Neuronal stem cell (in vitro differentiated cells): ENCODE measurements around the gene AUTS2.

ENCODE experiments used
- DNase-seq: peaks from one replicate; pipeline ENCODE4 v3.0.0-alpha.2; 2013; ENCODE audit warnings: low spot score
- H2AFZ ChIP-seq: one replicate; pipeline ENCODE4 v1.6.1; 2013; ENCODE audit warnings: mild to moderate bottlenecking, low read length, inconsistent platforms
- H2AK5ac ChIP-seq: 2 replicates; pipeline ENCODE4 v1.6.1; 2013; ENCODE audit warnings: low read depth, mild to moderate bottlenecking, inconsistent platforms, low read length, moderate library complexity, mixed read lengths
- H2BK120ac ChIP-seq: 2 replicates; pipeline ENCODE4 v1.6.1; 2013; ENCODE audit warnings: low read depth, mild to moderate bottlenecking, inconsistent platforms, low read length, moderate library complexity, mixed read lengths
- H2BK12ac ChIP-seq: one replicate; pipeline ENCODE4 v1.6.1; 2013; ENCODE audit warnings: low read length, inconsistent platforms
- H2BK15ac ChIP-seq: 2 replicates; pipeline ENCODE4 v1.6.1; 2013; ENCODE audit warnings: mild to moderate bottlenecking, low read length, inconsistent platforms, mixed read lengths
- H2BK5ac ChIP-seq: one replicate; pipeline ENCODE4 v1.6.1; 2013; ENCODE audit warnings: inconsistent platforms, mild to moderate bottlenecking, low read length, moderate library complexity
- H3K14ac ChIP-seq: one replicate; pipeline ENCODE4 v1.6.1; 2013; ENCODE audit warnings: low read length, inconsistent platforms
- H3K18ac ChIP-seq: 2 replicates; pipeline ENCODE4 v1.6.1; 2013; ENCODE audit warnings: low read length, inconsistent platforms
- H3K23ac ChIP-seq: 2 replicates; pipeline ENCODE4 v1.6.1; 2013; ENCODE audit warnings: low read depth, mild to moderate bottlenecking, mixed read lengths, low read length, inconsistent platforms; ENCODE audit not compliant: poor library complexity
- H3K27ac ChIP-seq: replicated peaks from 3 replicates; pipeline ENCODE4 v1.5.1; 2013; ENCODE audit warnings: low read length, inconsistent platforms
- H3K27me3 ChIP-seq, 3 experiments: 2 replicates each; pipeline ENCODE4 v1.6.1; 2013; ENCODE audit warnings: low read length in 3 of 3, mild to moderate bottlenecking in 2 of 3, inconsistent platforms in 1 of 3, low read depth in 1 of 3, mixed read lengths in 1 of 3, moderate library complexity in 1 of 3; ENCODE audit not compliant: control insufficient read depth in 3 of 3, insufficient read depth in 3 of 3
- H3K36me3 ChIP-seq, 2 donors: replicated peaks in 1 of 2; 2 replicates each; pipeline ENCODE4 v1.6.1; 2013; ENCODE audit warnings: low read length in 2 of 2; ENCODE audit not compliant: control insufficient read depth in 2 of 2, insufficient read depth in 2 of 2
- H3K4ac ChIP-seq: 2 replicates; pipeline ENCODE4 v1.6.1; 2013; ENCODE audit warnings: inconsistent platforms, mild to moderate bottlenecking, low read length, moderate library complexity
- H3K4me1 ChIP-seq, 2 donors: 1 replicate in 1 of 2; 2 replicates in 1 of 2; pipeline ENCODE4 v1.6.1; 2013; ENCODE audit warnings: low read length in 2 of 2, low read depth in 1 of 2; ENCODE audit not compliant: control insufficient read depth in 2 of 2, insufficient read depth in 1 of 2
- H3K4me2 ChIP-seq: one replicate; pipeline ENCODE4 v1.6.1; 2013; ENCODE audit warnings: mild to moderate bottlenecking, low read length, inconsistent platforms; ENCODE audit not compliant: insufficient read depth, poor library complexity, severe bottlenecking
- H3K4me3 ChIP-seq, 2 donors: 2 replicates each; pipeline ENCODE4 v1.5.1; 2013; ENCODE audit warnings: low read length in 2 of 2, mild to moderate bottlenecking in 2 of 2, inconsistent platforms in 1 of 2, moderate library complexity in 1 of 2
- H3K79me1 ChIP-seq: one replicate; pipeline ENCODE4 v1.6.1; 2013; ENCODE audit warnings: low read depth, mild to moderate bottlenecking, inconsistent platforms, low read length, moderate library complexity
- H3K9ac ChIP-seq: one replicate; pipeline ENCODE4 v1.6.1; 2013; ENCODE audit warnings: mild to moderate bottlenecking, low read depth, low read length, inconsistent platforms; ENCODE audit not compliant: poor library complexity
- H3K9me3 ChIP-seq, 2 donors: replicated peaks in 1 of 2; 2 replicates each; pipeline versions ENCODE3 to v1.6.1; 2013; ENCODE audit warnings: low read length in 2 of 2, mild to moderate bottlenecking in 2 of 2, inconsistent platforms in 1 of 2, low read depth in 1 of 2, mixed read lengths in 1 of 2, moderate library complexity in 1 of 2; ENCODE audit not compliant: control insufficient read depth in 2 of 2, insufficient read depth in 1 of 2
- H4K8ac ChIP-seq: one replicate; pipeline ENCODE4 v1.6.1; 2013; ENCODE audit warnings: low read depth, mild to moderate bottlenecking, inconsistent platforms, low read length, moderate library complexity
- H4K91ac ChIP-seq: one replicate; pipeline ENCODE4 v1.6.1; 2013; ENCODE audit warnings: low read length, low read depth, mild to moderate bottlenecking, inconsistent platforms; ENCODE audit not compliant: poor library complexity
- WGBS, 2 donors: extraction: QIAGEN DNeasy Blood & Tissue Kit; methylation state at CpG; one replicate each; pipeline ENCODE4 v1.1.7; 2013; ENCODE audit warnings: missing lambda C conversion rate in 2 of 2, mixed read lengths in 1 of 2; ENCODE audit not compliant: insufficient read length in 2 of 2, insufficient replicate concordance in 1 of 2; ENCODE audit errors: extremely low coverage in 2 of 2; 5-methylcytosine and 5-hydroxymethylcytosine counted together

AUTS2 gene

DNA sequence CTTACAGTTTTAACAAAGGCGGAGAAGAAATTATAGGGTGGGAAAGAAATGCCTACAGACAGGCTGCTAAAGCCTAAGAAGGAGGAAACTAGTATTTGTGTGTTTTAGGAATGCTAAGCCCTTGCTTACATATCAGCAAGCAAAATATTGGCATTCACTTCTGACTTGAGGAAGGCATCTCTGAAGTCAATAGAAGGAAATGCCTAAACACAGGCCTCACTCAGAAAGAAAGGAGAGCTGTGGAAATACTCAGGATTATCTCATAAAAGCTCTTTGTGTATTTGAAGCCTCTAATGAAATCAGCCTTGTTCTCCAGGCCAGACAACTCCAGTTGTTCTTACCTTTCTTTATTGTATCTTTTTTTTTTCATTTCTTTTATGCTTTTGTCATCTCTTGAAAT, 158.0 kb downstream of the AUTS2 start:
- DNase-seq = no peak
- WGBS, 2 donors = no CpG with 5 or more reads among the region's 1 CpG

DNA sequence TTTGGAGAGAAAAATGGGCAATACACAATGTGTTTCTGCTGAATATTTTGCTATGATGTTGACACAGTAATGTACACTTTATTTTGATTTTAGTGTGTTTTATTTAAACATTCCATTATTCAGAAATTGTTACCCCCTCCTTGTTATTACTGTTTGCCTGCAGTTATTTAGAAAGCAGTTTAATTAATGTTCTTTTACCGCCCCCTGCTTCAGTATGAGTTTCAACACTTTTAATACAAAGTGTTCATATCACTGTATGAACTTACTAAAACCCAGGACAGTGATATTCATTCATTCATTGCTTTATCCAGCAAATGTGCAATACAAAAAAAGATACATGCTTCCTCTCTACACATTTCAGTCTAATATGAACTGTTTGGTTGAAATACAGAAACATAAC, 159.3 kb downstream of the AUTS2 start:
- H3K14ac ChIP-seq = no peak overlapping the region
- no peak overlapping the region for H2BK120ac ChIP-seq
- H3K9me3 ChIP-seq = no peaks in the 10 kb centered on the region
- H3K18ac ChIP-seq = no peak overlapping the region
- peaks cover 20 to 40% of the 10 kb centered on the region in 2 donors for H3K4me1 ChIP-seq
- H3K27me3 ChIP-seq = no peaks in the 10 kb centered on the region
- DNase-seq = no peak
- no peak overlapping the region for H3K4me2 ChIP-seq
- H3K27ac ChIP-seq = no peak overlapping the region
- H2AK5ac ChIP-seq = no peak overlapping the region
- no peak overlapping the region for H2BK15ac ChIP-seq
- no peak overlapping the region for H3K9ac ChIP-seq
- WGBS, 2 donors = no CpG with 5 or more reads among the region's 1 CpG
- no peak overlapping the region for H4K91ac ChIP-seq
- H3K4ac ChIP-seq = no peak overlapping the region
- no peak overlapping the region for H2BK12ac ChIP-seq
- no peak overlapping the region for H2AFZ ChIP-seq
- H3K36me3 ChIP-seq = no peaks in the 10 kb centered on the region
- no peak overlapping the region for H3K4me3 ChIP-seq
- H2BK5ac ChIP-seq = no peak overlapping the region
- H3K79me1 ChIP-seq = no peaks in the 10 kb centered on the region
- no peak overlapping the region for H4K8ac ChIP-seq
- no peak overlapping the region for H3K23ac ChIP-seq

More for the DNA sequence above, 158.0 kb downstream of the AUTS2 start:
- no peak overlapping the region for H2BK15ac ChIP-seq
- H3K4me1 ChIP-seq = peaks cover 20 to 34% of the 10 kb centered on the region in 2 donors
- H3K79me1 ChIP-seq = no peaks in the 10 kb centered on the region
- H3K36me3 ChIP-seq = no peaks in the 10 kb centered on the region
- H3K23ac ChIP-seq = no peak overlapping the region
- H2AK5ac ChIP-seq = no peak overlapping the region
- no peak overlapping the region for H3K27ac ChIP-seq
- no peak overlapping the region for H3K4me2 ChIP-seq
- H4K91ac ChIP-seq = no peak overlapping the region
- H2AFZ ChIP-seq = no peak overlapping the region
- H3K9ac ChIP-seq = no peak overlapping the region
- no peak overlapping the region for H2BK5ac ChIP-seq
- no peaks in the 10 kb centered on the region for H3K27me3 ChIP-seq
- H3K4me3 ChIP-seq = no peak overlapping the region
- H3K18ac ChIP-seq = no peak overlapping the region
- H2BK120ac ChIP-seq = no peak overlapping the region
- H3K14ac ChIP-seq = no peak overlapping the region
- H3K9me3 ChIP-seq = no peaks in the 10 kb centered on the region
- no peak overlapping the region for H2BK12ac ChIP-seq
- no peak overlapping the region for H3K4ac ChIP-seq
- H4K8ac ChIP-seq = no peak overlapping the region

DNA sequence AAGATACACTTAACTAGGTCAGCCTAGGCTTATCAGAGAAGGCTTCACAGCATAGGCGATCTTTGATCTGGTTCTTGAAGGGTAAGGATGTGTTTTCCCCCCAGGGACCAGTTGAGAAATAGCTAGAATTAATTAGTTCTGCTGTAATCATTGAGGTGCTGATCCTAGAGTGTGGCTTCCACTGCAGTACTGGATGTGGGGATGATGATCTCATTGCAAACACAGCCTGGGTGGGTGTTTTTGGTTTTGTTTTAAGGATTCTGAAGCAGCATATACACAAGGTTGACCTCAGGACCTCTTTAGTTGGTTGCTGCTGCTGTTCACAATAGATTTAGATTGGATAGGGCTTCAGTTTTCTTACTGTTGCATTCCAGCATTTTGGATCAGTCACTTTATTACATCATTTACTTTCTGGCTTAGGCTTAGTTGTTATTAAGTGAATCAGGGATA, 159.7 kb downstream of the AUTS2 start:
- no CpG with 5 or more reads among the region's 1 CpG for WGBS, 2 donors
- Histone ChIP-seq H2BK15ac (no peak overlapping the region), H3K4me2 (no peak overlapping the region), H3K9ac (no peak overlapping the region), H3K36me3 (no peaks in the 10 kb centered on the region), H2AFZ (no peak overlapping the region), H2AK5ac (no peak overlapping the region), H3K4me1 (peaks cover 20 to 40% of the 10 kb centered on the region in 2 donors), H2BK5ac (no peak overlapping the region), H3K9me3 (no peaks in the 10 kb centered on the region), H3K27me3 (no peaks in the 10 kb centered on the region), H3K79me1 (no peaks in the 10 kb centered on the region), H2BK120ac (no peak overlapping the region), H4K91ac (no peak overlapping the region), H3K4me3 (no peak overlapping the region), H3K27ac (no peak overlapping the region), H3K23ac (no peak overlapping the region), H3K4ac (no peak overlapping the region), H4K8ac (no peak overlapping the region), H2BK12ac (no peak overlapping the region), H3K14ac (no peak overlapping the region), H3K18ac (no peak overlapping the region)
- no peak for DNase-seq

DNA sequence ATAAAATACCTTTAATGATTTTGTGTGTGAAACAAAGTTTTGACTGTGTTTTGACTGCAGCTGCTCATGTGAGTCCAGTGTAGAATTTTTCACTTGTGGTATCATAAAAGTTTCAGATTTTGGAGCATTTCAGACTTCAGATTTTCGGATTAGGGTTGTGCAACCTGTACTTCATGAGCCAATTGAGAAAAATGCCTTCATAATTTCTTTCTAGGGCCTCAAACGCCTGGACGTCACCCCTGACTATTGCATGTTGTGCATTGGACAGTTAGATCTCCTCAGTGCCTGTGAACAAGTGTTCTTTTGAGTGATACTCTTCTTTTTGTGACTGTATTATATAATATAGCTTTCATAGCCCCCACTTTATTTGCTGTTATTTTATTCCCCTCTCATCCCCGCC, 161.1 kb downstream of the AUTS2 start:
- Histone ChIP-seq H3K9me3 (no peaks in the 10 kb centered on the region), H3K4me2 (no peak overlapping the region), H2AK5ac (no peak overlapping the region), H3K36me3 (no peaks in the 10 kb centered on the region), H2BK12ac (no peak overlapping the region), H3K4me3 (no peak overlapping the region), H3K14ac (no peak overlapping the region), H4K8ac (no peak overlapping the region), H4K91ac (no peak overlapping the region), H3K79me1 (no peaks in the 10 kb centered on the region), H3K4me1 (peaks cover 22 to 48% of the 10 kb centered on the region in 2 donors), H3K9ac (no peak overlapping the region), H3K18ac (no peak overlapping the region), H2AFZ (no peak overlapping the region), H2BK5ac (no peak overlapping the region), H2BK15ac (no peak overlapping the region), H2BK120ac (no peak overlapping the region), H3K27ac (no peak overlapping the region), H3K23ac (no peak overlapping the region), H3K4ac (no peak overlapping the region), H3K27me3 (no peaks in the 10 kb centered on the region)
- no CpG with 5 or more reads among the region's 4 CpGs for WGBS, 2 donors
- DNase-seq = no peak
